Glomerular visceral epithelial cell (primary cell): ENCODE data around the gene PSKH1.
"Not testable (repeated sequence)": the region's sequence is repeated elsewhere in the genome, so short reads cannot be mapped to it uniquely, and the experiment has no call there.

Experiments
- DNase-seq: peaks from one replicate; pipeline ENCODE4 v3.0.0-alpha.2; 2016; ENCODE audit errors: extremely low spot score

PSKH1 gene

DNA sequence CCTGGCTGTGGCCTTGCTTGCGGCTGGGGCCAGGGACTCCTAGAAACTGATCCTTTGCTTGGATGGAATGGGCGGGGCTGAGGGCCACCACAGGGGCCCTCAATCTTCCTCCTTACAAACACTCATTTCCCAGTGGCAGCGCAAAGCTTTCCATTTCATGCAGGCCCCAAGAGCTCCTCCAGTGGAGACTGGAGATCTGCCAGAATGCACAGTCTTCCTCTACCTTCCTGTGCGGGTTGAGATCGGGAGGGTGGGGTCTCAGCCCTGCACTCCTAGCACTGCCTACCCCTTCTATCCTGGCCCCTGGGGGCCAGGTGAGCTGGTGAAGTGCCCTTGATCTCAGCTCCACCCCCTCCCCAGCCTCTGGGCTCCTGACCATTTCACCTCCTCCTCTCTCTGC, 6.7 kb upstream of the PSKH1 start:
- no peak for DNase-seq

DNA sequence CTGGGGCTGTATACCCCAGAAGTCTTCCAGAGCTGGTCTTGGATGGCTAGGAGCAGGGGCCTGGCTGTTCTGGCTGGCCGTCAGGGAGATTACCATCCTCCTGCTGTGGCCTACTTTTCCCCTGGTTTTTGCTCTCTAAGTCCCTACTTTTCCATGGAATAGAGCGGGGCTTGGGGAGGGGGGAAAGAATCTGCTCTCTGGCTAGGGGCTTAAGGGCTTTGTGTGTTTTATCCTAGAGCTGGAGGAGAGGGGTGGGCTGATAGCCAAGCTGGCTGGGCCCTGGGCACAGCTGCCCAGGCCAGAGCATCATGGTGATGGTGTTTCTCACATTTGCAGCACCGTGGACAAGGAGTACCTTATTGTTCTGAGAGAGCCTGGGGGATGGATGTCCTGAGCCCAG, 4.7 kb upstream of the PSKH1 start:
- DNase-seq = no peak

GRCh38 chr16:67892375-67892774, 679 bp upstream of the PSKH1 start:
- no peak for DNase-seq

- peak; percentile 20 for DNase-seq
Observed at GRCh38 chr16:67893743-67894399, 817 bp downstream of the PSKH1 start.

DNA sequence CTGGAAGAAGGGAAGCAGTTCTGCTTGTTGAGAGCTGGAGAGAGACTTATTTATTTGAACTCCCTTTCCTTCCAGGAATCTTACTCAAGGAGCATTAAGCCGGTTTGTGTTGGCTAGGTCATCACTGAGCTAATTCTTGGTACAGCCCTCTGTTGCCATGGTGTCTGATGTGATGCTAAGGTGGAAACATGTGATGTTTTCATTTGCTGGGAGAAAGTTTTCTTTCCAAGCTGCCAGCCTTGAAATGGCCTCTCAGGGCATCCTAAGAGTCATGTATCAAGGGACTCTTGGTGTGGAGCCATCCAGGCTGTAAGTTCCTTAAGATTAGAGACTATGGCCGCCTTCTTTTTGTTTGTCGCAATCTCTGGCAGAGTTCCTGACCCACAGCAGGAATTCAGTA, 4.2 kb downstream of the PSKH1 start:
- DNase-seq = no peak

DNA sequence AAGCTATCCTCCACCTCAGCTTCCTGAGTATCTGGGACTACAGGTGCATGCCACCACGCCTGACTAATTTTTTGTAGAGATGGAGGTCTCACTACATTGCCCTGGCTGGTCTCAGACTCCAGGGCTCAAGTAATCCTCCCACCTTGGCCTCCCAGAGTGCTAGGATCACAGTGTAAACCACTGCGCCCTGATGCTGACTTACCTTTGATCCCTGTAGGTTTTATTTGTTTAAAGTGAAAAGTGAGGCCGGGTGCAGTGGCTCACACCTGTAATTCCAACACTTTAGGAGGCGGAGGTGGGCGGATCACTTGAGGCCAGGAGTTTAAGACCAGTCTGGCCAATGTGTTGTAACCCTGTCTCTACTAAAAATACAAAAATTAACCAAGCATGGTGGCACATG, 8.7 kb downstream of the PSKH1 start:
- DNase-seq = no peak

DNA sequence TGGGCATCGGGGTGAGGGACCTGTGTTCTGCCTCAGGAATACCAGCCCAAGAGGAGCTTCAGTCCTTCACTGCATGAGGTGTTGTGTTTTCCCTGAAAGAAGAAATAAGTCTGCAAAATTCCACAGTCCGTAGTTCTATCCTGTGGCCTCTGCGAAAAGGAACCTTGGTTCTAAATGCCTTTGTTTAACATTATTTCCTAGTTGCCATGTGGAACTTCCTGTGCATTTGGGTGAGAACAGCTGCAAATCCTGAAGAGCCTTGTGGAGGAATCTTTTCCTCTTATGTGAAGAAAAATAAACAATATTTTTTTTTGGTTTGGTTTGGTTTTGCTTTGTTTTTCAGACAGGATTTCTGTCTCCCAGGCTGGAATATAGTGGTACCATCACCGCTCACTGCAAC, 9.8 kb downstream of the PSKH1 start:
- no peak for DNase-seq

DNA sequence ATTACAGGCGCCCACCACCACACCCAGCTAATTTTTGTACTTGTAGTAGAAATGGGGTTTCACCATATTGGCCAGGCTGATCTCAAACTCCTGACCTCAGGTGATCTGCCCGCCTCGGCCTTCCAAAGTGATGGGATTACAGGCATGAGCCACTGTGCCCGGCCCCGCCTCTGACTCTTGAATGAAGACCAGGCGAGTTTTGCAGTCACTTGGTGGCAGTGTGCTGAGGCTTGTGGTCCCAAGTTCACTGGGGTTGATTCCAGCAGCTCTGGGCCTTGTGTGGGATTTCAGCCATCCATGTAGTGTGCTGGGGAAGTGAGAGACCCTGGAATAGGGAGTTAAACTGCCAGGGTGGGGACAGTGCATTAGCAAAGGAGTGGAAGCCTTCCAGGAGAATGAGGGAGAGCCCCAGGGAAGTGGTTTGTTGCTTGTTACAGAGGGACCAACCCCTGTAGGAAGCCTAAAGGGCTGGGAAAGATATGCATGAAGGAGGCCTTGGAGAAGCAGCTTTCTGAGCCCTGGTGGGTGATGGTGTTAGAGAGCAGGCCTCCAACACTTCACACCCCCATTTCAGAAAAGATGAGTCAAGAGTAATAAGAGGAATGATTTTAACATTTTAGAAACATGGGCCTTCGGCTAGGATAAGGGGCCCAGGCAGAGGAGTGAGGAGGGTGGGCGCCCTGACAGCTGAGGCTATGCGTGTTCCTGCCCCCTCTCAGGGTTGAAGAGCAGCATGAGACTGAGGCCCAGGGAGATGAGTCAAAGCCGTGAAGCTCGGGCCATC, 14.5 kb downstream of the PSKH1 start:
- no peak for DNase-seq

- no peak for DNase-seq
Observed at GRCh38 chr16:67909056-67909742, 16.1 kb downstream of the PSKH1 start.

- peak; percentile 41 for DNase-seq
Observed at GRCh38 chr16:67910158-67910557, 17.1 kb downstream of the PSKH1 start.

GRCh38 chr16:67914758-67915495, 21.9 kb downstream of the PSKH1 start:
- no peak for DNase-seq

DNA sequence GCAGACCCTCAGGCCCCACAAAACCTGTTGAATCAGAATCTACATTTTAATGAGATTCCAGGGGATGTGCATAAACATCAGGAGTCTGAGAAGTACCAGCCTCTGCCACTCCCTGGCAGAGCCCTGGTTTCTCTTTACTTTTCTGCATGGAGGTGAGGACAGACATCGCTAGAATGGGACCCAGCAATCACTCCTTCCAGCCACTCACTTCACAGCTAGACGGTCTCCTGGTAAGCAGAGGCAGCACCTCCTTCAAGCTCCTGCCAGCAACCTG, 22.4 kb downstream of the PSKH1 start:
- not testable (repeated sequence) for DNase-seq

GRCh38 chr16:67915831-67916723, 23.0 kb downstream of the PSKH1 start:
- no peak for DNase-seq

DNA sequence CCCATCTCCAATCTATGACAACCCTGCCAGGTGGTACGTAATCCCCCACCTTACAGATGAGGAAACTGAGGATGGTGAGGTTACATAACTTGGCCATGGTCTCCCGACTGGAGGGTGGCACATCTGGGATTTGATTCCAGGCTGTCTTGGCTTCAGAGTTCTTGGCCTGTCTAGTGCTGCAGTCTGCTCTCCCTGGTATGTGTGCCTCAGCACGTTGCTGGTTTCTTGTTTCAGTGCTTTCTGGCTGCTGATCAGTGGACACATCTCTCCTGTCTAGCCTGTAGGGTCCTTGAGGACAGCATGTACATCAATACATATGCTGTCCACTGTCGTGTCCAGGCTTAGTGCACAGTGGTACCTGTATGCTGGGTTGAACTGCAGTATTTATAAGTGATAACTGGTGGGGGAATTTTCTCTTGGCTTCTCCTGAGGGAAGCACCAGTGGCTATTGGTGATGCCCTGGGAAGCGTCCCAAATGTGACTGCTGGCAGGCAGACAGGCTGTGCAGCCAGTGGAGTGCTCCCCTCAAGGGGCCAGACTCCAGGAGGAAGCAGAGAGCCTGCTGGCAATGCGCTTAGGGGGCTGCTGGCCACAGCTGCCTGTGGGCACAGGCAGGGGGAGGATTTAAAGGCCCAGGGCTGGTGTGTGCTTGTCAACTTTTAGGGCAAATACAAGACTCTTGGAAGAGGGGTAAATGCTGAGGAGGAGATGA, 24.2 kb downstream of the PSKH1 start:
- no peak for DNase-seq

GRCh38 chr16:67917852-67918236, 24.8 kb downstream of the PSKH1 start:
- DNase-seq = peak; percentile 68

DNA sequence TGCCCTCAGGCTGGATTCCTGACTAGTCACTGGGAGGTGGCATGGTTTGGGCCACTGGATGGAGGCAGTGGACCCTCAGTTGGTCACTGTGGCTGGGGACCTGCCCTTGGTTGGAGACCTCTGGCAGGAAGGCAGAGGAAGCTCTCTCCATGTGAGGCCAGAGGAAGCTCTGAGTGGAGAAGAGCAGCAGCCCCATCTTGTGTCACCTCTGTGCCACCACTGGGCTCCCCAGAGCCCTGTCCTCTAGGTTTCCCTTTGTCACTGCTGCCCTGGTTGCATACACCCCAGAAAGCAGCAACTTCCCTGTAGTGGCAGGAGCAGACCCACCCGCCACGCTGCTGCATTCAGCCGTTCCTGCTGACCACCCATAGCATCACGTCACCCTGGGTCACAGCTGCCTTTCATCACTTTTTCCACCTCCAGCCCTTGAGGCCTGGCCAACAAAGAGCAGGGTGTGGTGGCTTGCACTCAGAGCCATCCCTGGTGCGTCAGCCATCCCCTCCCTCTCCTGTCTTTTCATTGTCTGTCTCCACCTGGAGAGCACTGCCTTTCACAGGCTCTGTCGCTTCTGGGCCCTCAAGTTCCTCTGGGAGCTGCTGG, 26.7 kb downstream of the PSKH1 start:
- DNase-seq = no peak

DNA sequence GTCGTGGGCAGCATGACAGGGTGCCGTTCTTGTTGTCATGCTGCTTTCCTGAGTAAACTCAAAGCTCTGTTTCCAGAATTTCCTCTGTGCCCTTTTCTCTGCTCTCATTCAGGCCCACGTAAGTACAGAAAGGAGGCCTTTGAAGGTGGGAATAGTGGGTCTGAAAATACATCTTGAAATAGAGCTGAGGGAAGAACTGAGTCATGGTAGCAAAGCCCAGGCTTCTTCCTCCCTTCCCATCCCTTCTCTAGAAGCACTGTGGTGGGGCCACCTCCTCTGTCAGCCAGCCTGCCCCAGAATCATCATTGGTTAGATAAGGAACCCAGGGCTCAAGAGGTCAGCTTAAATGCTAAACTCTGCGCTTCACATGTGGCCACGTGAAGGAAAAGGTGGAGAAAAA, 29.2 kb downstream of the PSKH1 start:
- no peak for DNase-seq

- DNase-seq = no peak
Observed at GRCh38 chr16:67922740-67923139, 29.7 kb downstream of the PSKH1 start.

GRCh38 chr16:67923414-67924116, 30.5 kb downstream of the PSKH1 start:
- DNase-seq = no peak
